GM12873 (cell line): ENCODE results near the gene DYRK1A.

ENCODE experiments used
- TF ChIP-seq, protein P1 (sequence below): IDR thresholded peaks from 2 replicates; pipeline ENCODE4 v1.5.1; 2012; ENCODE audit warnings: low read depth, mild to moderate bottlenecking, moderate library complexity, low read length, control low read depth; ENCODE audit not compliant: insufficient read depth; ENCODE audit errors: missing control alignments

The DYRK1A gene

DNA sequence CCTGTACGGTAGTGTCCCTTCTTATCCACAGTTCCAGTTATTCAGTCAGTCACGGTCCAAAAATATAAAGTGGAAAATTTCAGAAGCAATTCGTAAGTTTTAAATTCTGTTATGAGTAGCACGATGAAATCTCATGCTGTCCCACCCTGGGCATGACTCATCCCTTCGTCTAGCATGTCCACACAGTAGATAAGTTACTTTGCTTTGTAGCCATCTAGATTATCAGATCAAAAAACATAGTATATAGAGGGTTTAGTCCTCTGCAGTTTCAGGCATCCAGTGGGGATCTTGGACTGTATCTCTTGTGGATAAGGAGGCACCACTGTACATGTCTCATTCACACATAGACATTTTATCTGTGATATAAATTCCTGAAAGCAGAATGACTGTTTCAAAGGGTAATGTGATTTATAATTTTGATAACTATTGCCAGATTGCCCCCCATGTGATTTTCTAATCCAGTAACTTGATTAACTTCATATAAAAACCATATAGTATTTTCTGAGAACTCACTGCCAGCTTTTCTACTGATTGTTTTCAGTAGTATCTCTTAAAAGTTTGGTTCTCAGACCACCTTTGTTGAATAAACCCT, 143.3 kb downstream of the DYRK1A start:
- TF ChIP-seq, protein P1, sequence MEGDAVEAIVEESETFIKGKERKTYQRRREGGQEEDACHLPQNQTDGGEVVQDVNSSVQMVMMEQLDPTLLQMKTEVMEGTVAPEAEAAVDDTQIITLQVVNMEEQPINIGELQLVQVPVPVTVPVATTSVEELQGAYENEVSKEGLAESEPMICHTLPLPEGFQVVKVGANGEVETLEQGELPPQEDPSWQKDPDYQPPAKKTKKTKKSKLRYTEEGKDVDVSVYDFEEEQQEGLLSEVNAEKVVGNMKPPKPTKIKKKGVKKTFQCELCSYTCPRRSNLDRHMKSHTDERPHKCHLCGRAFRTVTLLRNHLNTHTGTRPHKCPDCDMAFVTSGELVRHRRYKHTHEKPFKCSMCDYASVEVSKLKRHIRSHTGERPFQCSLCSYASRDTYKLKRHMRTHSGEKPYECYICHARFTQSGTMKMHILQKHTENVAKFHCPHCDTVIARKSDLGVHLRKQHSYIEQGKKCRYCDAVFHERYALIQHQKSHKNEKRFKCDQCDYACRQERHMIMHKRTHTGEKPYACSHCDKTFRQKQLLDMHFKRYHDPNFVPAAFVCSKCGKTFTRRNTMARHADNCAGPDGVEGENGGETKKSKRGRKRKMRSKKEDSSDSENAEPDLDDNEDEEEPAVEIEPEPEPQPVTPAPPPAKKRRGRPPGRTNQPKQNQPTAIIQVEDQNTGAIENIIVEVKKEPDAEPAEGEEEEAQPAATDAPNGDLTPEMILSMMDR = no peak

DNA sequence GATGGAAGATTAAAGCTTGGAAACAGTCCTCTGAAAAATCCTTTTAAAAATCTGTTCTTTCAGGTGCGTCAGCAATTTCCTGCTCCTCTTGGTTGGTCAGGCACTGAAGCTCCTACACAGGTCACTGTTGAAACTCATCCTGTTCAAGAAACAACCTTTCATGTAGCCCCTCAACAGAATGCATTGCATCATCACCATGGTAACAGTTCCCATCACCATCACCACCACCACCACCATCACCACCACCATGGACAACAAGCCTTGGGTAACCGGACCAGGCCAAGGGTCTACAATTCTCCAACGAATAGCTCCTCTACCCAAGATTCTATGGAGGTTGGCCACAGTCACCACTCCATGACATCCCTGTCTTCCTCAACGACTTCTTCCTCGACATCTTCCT, 145.3 kb downstream of the DYRK1A start:
- TF ChIP-seq, protein P1 = no peak

DNA sequence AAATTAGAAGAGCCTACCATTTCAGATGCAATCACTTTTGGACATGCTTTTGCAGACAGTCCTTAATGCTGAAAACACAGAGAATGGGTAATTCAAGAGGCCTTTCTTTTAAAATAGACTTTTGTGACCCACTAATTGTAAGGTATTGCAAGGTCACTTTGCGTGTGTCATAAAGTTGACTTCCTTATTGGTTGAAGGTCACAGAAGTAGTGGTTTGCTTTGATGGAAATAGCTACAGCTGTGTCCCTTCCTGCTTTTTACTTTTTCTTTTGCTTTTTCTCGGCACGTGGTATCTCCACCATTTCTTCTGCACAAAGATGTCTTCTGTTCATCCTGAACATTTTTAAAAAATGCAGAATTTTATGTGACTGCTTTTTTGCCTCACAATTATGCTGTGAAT, 146.8 kb downstream of the DYRK1A start:
- TF ChIP-seq, protein P1 = no peak

DNA sequence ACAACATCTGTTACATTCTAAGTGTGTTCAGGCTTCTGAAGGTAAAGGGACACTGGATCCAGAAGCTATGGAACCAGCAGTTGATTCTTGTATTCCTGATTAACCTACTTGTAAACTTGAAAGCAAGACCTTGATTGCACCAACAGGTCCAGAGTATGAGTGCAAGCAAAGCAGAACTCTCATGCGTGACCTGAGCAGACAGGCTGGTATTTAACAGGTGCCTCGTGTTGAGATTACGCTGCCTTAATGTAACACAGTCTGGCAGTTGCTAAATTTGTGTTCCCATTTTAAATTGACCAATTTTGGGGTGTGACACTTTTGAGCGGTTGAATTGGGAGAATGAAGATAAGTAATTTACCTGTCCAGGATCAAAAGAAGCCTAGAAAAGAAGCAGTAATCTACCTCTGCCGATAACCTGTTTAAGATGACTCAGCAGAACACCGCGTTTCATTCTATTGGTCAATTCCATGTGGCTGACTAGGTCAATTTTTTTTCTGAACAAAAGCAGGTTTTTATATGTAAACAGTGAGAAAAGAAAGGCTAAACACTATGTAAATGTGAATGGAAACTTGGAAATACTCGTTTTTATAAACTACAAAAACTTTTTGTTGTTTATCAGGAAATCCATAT, 147.6 kb downstream of the DYRK1A start:
- TF ChIP-seq, protein P1 = no peak

DNA sequence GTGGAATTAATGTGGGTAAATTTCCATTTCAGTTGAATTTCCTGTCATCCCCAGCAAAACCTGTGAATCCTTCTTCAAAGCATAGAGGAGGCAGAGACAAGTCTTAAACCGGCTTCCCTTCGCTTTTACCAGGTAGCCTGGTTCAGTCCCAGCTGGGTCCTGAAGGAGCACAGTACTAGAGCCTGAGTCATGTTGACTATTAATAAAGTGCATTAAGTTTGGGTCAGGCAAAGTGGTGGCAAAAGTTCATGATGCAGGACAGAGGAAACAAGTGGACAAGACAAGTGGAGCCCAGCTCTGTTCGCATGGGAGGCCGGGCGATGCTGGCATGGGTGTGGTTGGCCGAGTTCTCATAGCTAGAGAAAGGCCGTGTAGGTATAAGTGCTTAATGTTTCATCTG, 150.4 kb downstream of the DYRK1A start:
- TF ChIP-seq, protein P1 = no peak

DNA sequence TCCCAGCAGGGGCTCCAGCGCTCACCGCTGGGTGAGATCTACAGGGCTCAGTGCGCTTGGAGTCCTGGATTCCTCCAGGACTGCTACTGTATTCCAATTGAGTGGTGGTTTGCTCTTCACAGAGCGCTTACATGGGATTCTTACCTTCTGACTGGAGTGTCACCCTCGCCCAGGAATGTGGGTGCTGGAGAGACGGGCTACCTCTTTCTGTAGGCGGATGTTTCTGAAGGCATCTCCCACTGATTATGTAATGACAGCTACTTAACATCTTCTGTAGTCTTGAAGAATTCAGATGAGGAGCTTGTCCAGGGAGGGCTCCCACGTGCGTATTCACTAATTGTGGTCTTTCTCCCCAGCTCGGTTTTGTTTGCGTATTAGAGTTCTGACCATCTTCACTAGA, 154.2 kb downstream of the DYRK1A start:
- TF ChIP-seq, protein P1 = no peak

DNA sequence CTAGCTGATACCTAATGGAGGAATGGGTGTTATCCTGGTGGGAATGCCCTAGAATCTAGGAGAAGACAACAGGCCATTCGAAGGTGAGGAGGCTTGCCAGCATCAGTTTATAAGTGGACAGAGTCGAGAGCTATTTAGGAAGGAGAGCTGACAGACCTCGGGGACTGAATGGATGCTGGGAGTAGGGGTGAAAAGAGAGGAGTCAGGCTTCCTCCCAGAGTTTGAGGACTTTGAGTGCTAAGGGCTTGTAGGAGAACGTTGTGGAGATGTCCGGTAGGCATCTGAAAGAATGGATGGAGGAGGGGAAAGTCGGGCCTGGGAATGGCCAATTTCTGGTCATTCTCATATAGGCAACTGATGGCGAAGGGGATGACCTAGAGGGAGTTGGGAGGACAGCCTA, 155.1 kb downstream of the DYRK1A start:
- TF ChIP-seq, protein P1 = no peak
